AG04449 (cell line): ENCODE results near the gene EXOC2.

Source experiments
- CTCF ChIA-PET: fragments of 350-600 bp; formaldehyde crosslinking; extraction: SDS; loops from one replicate; lab custom pipeline; 2021; ENCODE audit warnings: antibody characterized with exemption; lab: Yijun Ruan, JAX
- POLR2A ChIA-PET: fragments of 400-600, 350-600 bp; formaldehyde crosslinking; extraction: SDS; loops from one replicate; lab custom pipeline; 2020; ENCODE audit warnings: antibody characterized with exemption, inconsistent platforms; lab: Yijun Ruan, JAX
- DNase-seq: peaks from one replicate; pipeline ENCODE4 v3.0.0-alpha.2; 2010; ENCODE audit warnings: low read depth, low spot score
- H3K4me3 ChIP-seq: 2 replicates; pipeline ENCODE4 v1.5.1; 2011; ENCODE audit warnings: low read depth, mild to moderate bottlenecking, control low read depth, low read length
- CTCF ChIP-seq: IDR thresholded peaks from one replicate; pipeline ENCODE4 v1.5.1; 2011; ENCODE audit warnings: mild to moderate bottlenecking, moderate library complexity, low read length, control low read depth, inconsistent platforms; ENCODE audit not compliant: insufficient read depth; ENCODE audit errors: missing control alignments

The EXOC2 gene

GRCh38 chr6:451336-451735 lies 241.6 kb downstream of the EXOC2 start:
- POLR2A ChIA-PET, result no interaction called here
- TF ChIP-seq CTCF, result no peak
- no peak overlapping the region for H3K4me3 ChIP-seq
- CTCF ChIA-PET, result no interaction called here
- no peak for DNase-seq

GRCh38 chr6:449486-450419 lies 243.2 kb downstream of the EXOC2 start:
- no peak for TF ChIP-seq CTCF
- no peak overlapping the region for H3K4me3 ChIP-seq
- no peak for DNase-seq
- ChIA-PET CTCF (no interaction called here), POLR2A (no interaction called here)

- CTCF ChIA-PET, result no interaction called here
- DNase-seq, result no peak
- TF ChIP-seq CTCF, result no peak
- no peak overlapping the region for H3K4me3 ChIP-seq
- POLR2A ChIA-PET, result no interaction called here
Observed at GRCh38 chr6:449057-449430, 243.9 kb downstream of the EXOC2 start.

GRCh38 chr6:448296-449056 lies 244.5 kb downstream of the EXOC2 start:
- ChIA-PET CTCF (no interaction called here), POLR2A (no interaction called here)
- no peak overlapping the region for H3K4me3 ChIP-seq
- no peak for DNase-seq
- TF ChIP-seq CTCF, result no peak

GRCh38 chr6:447381-448165 lies 245.4 kb downstream of the EXOC2 start:
- DNase-seq, result no peak
- POLR2A ChIA-PET, result no interaction called here
- CTCF ChIA-PET, result no interaction called here
- TF ChIP-seq CTCF, result no peak
- no peak overlapping the region for H3K4me3 ChIP-seq
